Heart right ventricle (tissue), 16 donors: ENCODE measurements around the gene EPHA8. TPM values are rescaled to one million over a fixed set of nuclear protein-coding genes. Genes with fewer than 3 reads are reported as not detected.

Source experiments
- ATAC-seq, 8 donors: fragments of 200-7000 bp; cut with Tn5 transposase; one replicate each; pipeline ENCODE4 v1.9.1; 2020; ENCODE audit warnings: mild to moderate bottlenecking in 8 of 8, moderate library complexity in 8 of 8, moderate number of reproducible peaks in 1 of 8
- DNase-seq, 2 donors: peaks; one replicate each; pipeline ENCODE4 v3.0.0-alpha.2; 2020
- H3K27ac ChIP-seq, 10 donors: fragments of 200-600 bp; sonication (generic) in 2 of 10; one replicate each; pipeline versions ENCODE4 v1.5.0 to v1.8.0; 2020 to 2022; ENCODE audit warnings: mild to moderate bottlenecking in 3 of 10
- H3K27me3 ChIP-seq, 7 donors: fragments of 200-600 bp; one replicate each; pipeline ENCODE4 v1.8.0; 2021 to 2022; ENCODE audit warnings: mild to moderate bottlenecking in 2 of 7
- H3K36me3 ChIP-seq, 9 donors: fragments of 200-600 bp; sonication (generic) in 1 of 9; one replicate each; pipeline versions ENCODE4 v1.5.0 to v1.8.0; 2020 to 2022; ENCODE audit warnings: mild to moderate bottlenecking in 2 of 9
- H3K4me1 ChIP-seq, 9 donors: fragments of 200-600 bp; sonication (generic) in 1 of 9; one replicate each; pipeline versions ENCODE4 v1.5.0 to v1.8.0; 2020 to 2022; ENCODE audit warnings: mild to moderate bottlenecking in 4 of 9
- H3K4me3 ChIP-seq, 10 donors: fragments of 200-600 bp; sonication (generic) in 2 of 10; one replicate each; pipeline versions ENCODE4 v1.5.0 to v1.8.0; 2020 to 2022; ENCODE audit warnings: mild to moderate bottlenecking in 7 of 10, moderate library complexity in 2 of 10
- H3K9me3 ChIP-seq, 11 donors: fragments of 200-600 bp in 10 of 11; sonication (generic) in 2 of 11; one replicate each; pipeline versions ENCODE4 v1.5.0 to v1.8.0; 2013 to 2022; ENCODE audit warnings: mild to moderate bottlenecking in 2 of 11, control low read depth in 1 of 11, moderate library complexity in 1 of 11
- CTCF ChIP-seq, 9 donors: fragments of 200-600 bp; sonication (generic) in 2 of 9; IDR thresholded peaks; one replicate each; pipeline versions ENCODE4 v1.5.0 to v1.8.0; 2021 to 2022; ENCODE audit warnings: antibody characterized with exemption in 9 of 9, mild to moderate bottlenecking in 5 of 9, moderate library complexity in 1 of 9
- WGBS, 2 donors: extraction: QIAGEN DNeasy Blood & Tissue Kit; methylation state at CpG; one replicate each; pipeline ENCODE4 v1.1.7; 2013; ENCODE audit warnings: inconsistent platforms in 1 of 2; 5-methylcytosine and 5-hydroxymethylcytosine counted together
- intact Hi-C, 10 donors: fragments of 100-400 bp; cut with DNase I; formaldehyde crosslinking; loops; one replicate each; pipeline versions ENCODE4 v1.11.1 to v1.14.2; 2022
- microRNA-seq, 2 donors: library from miRNA; unstranded; fragments of <30 nt; microRNA quantifications; one replicate each; pipeline ENCODE4 v1.2.0, GENCODE V29; 2021
- polyA plus RNA-seq, 2 donors: library from polyadenylated mRNA; stranded (reverse); fragments of 200-250 nt; gene quantifications; one replicate each; pipeline ENCODE4 v1.2.3, GENCODE V29; 2013
- total RNA-seq, 10 donors: library from RNA; stranded (reverse); fragmentation: NEBNext Ultra II Directional in 3 of 10; extraction: Animal tissue kit (Norgen Biotek cat#: 25700) in 3 of 10; gene quantifications; one replicate each; pipeline versions ENCODE4 v1.2.1 to v1.2.4, GENCODE V29; 2021 to 2023
- donor health status: Arrhythmogenic right ventricular cardiomyopathy.
- donor health status: ischemic (EF 13 %, LVEDD 7.1; RV severe dilation, severe dysfunction).
- donor health status: healthy with polysubstance abuse.
- donor health status: DM: no; HTN: yes; CAD: no.
- donor health status: DM: no; HTN: no; CAD: no.
- donor health status: ischemic (EF 25% LVEDD 6.9; RV normal size, moderate dysfunction).
- donor health status: ischemic (EF 25% LVEDD 5.7; RV mildly dilated, moderate dysfunction).
- donor health status: healthy.
- donor health status: DM: yes; HTN: yes; CAD: no.
- donor health status: Ischemic cardiomyopathy.
- donor health status: ischemic (EF 35%, LVEDD 5.7; RV mildly dilated, moderate dysfunction).
- donor health status: nonischemic (EF 11% LVEDD 7.7; RV severe dilation, severe dysfunction).
- donor health status: DM: yes; HTN: yes; CAD: no.
- donor health status: PGD.
- donor health status: ischemic (EF 29% LVEDD 5.4; RV normal size, mild dysfunction).
- donor health status: nonischemic (EF 23%, LVEDD 6.1; RV moderate dilation, normal function).

Gene EPHA8
- total and polyA plus RNA-seq, 12 donors: 0.12 to 0.30 TPM; not detected in 10

GRCh38 chr1:22651941-22652856 is 88.9 kb downstream of the EPHA8 start:
- ATAC-seq (peak in 7 of 8 donors; percentile 33 to 66 (median 49)), DNase-seq (no peak)
- intact Hi-C loops: no loop called here
- Histone ChIP-seq H3K4me3 (no peak overlapping the region), H3K4me1 (no peaks in the 10 kb centered on the region), H3K9me3 (no peaks in the 10 kb centered on the region), H3K27ac (peak overlapping the region in 1 of 10 donors; percentile 70), H3K27me3 (peaks cover 0 to 37% (median 31%) of the 10 kb centered on the region in 7 donors), H3K36me3 (peaks cover 0 to 9% (median 0%) of the 10 kb centered on the region in 9 donors)
- TF ChIP-seq CTCF (IDR thresholded peaks at IDR 0.05): no peak
- 63 to 65% methylated on average over 15 of the region's 15 CpGs for WGBS, 2 donors

DNA sequence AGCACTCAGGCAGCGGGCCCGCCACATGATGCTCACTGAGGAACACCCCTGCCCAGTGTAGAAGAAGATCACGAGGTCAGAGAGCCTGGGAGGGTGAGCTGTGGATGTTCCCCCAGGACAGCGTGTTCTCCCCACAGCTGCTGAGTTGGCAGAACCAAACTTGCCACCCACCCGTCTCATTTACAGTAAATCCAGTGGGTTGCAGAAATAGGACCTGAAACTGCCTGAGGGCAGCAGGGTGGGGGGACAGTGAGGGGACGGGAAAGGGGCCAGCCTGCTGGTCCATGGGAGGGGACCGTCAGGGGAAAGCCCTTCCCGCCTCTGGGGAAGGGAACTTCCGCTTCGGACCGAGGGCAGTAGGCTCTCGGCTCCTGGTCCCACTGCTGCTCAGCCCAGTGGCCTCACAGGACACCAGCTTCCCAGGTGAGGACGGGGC is 89.6 kb downstream of the EPHA8 start, which contains the start of gene C1QB:
C1QB (plus strand) TSS at position 356 of the 436 bp plus-strand sequence. CDS start 6,227 bp downstream, outside the sequence.
- H3K9me3 ChIP-seq: no peaks in the 10 kb centered on the region
- H3K36me3 ChIP-seq: peaks cover 0 to 4% (median 0%) of the 10 kb centered on the region in 9 donors
- H3K27me3 ChIP-seq: peaks cover 0 to 44% (median 31%) of the 10 kb centered on the region in 7 donors
- DNase-seq (peak; percentile 30 to 53), ATAC-seq (peak; percentile 45 to 89 (median 74))
- TF ChIP-seq CTCF (IDR thresholded peaks at IDR 0.05): no peak
- peak within 1 kb of the TSS in 7 of 10 donors; percentile 5 to 55 (median 34) for H3K4me3 ChIP-seq
- H3K4me1 ChIP-seq: no peaks in the 10 kb centered on the region
- WGBS, 2 donors: 68 to 74% methylated on average over 13 of the region's 13 CpGs
- H3K27ac ChIP-seq: peak within 1 kb of the TSS in 3 of 10 donors; percentile 3 to 77 (median 36)
- intact Hi-C loops: no loop called here

Small RNAs within 50 kb of the gene (microRNA-seq; reads per million reads assigned to microRNA genes)
- 0 reads per million in 2 donors for gene MIR6127

Other genes with a start within 250 kb of the EPHA8 start
- gene ZBTB40, start 111.6 kb upstream of the EPHA8 start, total RNA-seq: 10 to 100 TPM in 9 of 10 donors, 1 to 10 TPM in 1; 8.5 to 18.2 (median 14.2) TPM
- gene ZBTB40, start 111.6 kb upstream of the EPHA8 start, polyA plus RNA-seq: 1 to 10 TPM; 3.2 to 6.4 TPM
- 100 to 1,000 TPM in 2 of 10 donors, 10 to 100 TPM in 8; 16.4 to 386 (median 28.9) TPM for gene C1QA, start 73.1 kb downstream of the EPHA8 start, total RNA-seq
- gene C1QA, start 73.1 kb downstream of the EPHA8 start, polyA plus RNA-seq: 10 to 100 TPM; 36.9 to 82.1 TPM
- gene C1QC, start 80.1 kb downstream of the EPHA8 start, total RNA-seq: 100 to 1,000 TPM in 2 of 10 donors, 10 to 100 TPM in 8; 15.9 to 389 (median 27.8) TPM
- gene C1QC, start 80.1 kb downstream of the EPHA8 start, polyA plus RNA-seq: 10 to 100 TPM; 18.0 to 73.9 TPM
- gene C1QB, start 89.7 kb downstream of the EPHA8 start, total RNA-seq: 100 to 1,000 TPM in 2 of 10 donors, 10 to 100 TPM in 8; 10.0 to 367 (median 21.8) TPM
- 100 to 1,000 TPM in 1 of 2 donors, 10 to 100 TPM in 1; 32.3 to 100 TPM for gene C1QB, start 89.7 kb downstream of the EPHA8 start, polyA plus RNA-seq
- gene EPHB2, start 147.3 kb downstream of the EPHA8 start, total RNA-seq: 1 to 10 TPM in 4 of 10 donors, under 1 TPM in 6; 0.34 to 5.0 (median 0.85) TPM
- gene EPHB2, start 147.3 kb downstream of the EPHA8 start, polyA plus RNA-seq: 1 to 10 TPM in 1 of 2 donors, under 1 TPM in 1; 0.15 to 1.5 TPM